HG02970 (cell line): Measurements from ENCODE around the gene NTNG2.

ENCODE experiments used
- ATAC-seq: cut with Tn5 transposase; IDR thresholded peaks from one replicate; pipeline ENCODE4 v1.9.1; 2021; ENCODE audit warnings: mild to moderate bottlenecking, moderate library complexity, moderate number of reproducible peaks; ENCODE audit not compliant: unreplicated experiment, low FRiP score

NTNG2 gene

GRCh38 chr9:132146039-132146438 is 15.8 kb upstream of the NTNG2 start:
- no peak for ATAC-seq

GRCh38 chr9:132146575-132146974 is 15.3 kb upstream of the NTNG2 start:
- ATAC-seq, result no peak

DNA sequence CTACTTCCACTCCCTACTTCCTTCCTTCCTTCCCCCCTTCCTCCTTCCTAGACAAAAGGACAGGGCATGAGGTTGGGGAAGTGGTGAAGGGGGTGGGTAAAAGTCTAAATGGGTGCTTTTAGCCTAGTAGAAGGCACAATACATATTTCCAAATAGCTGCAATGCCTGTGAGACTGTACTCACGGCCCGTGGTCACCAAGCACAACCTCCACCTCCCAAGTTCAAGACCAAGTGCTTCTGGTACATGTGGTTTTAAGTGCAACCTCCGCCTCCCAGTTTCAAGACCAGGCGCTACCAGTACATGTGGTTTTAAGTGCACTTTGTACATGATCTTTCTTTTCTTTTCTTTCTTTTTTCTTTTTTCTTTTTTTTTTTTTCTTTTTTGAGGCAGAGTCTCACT is 14.5 kb upstream of the NTNG2 start:
- no peak for ATAC-seq

GRCh38 chr9:132147839-132148238 is 14.0 kb upstream of the NTNG2 start:
- no peak for ATAC-seq

- no peak for ATAC-seq
Measured at GRCh38 chr9:132150256-132150655, 11.6 kb upstream of the NTNG2 start.

DNA sequence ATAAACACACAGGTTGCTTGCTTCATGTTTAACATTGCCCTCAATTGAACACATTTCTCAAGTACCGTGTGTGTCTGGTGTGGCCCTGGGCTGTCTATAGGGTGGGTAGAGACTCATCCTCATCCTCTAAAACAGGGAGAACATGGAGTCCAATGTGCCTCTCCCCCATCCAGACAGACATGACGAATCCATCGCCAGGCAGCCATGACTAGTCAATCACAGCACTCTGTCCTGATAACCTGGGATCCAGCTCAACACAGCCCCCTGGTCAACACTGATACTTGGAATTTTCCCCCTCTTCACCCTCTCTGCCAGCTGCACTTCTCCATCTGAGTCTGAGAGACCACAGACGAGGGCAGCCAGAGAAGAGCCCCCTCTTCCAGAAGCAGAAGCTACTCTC is 10.7 kb upstream of the NTNG2 start:
- no peak for ATAC-seq

- ATAC-seq, result no peak
Measured at GRCh38 chr9:132152231-132152630, 9.6 kb upstream of the NTNG2 start.

GRCh38 chr9:132154863-132155567 is 6.8 kb upstream of the NTNG2 start:
- no peak for ATAC-seq

DNA sequence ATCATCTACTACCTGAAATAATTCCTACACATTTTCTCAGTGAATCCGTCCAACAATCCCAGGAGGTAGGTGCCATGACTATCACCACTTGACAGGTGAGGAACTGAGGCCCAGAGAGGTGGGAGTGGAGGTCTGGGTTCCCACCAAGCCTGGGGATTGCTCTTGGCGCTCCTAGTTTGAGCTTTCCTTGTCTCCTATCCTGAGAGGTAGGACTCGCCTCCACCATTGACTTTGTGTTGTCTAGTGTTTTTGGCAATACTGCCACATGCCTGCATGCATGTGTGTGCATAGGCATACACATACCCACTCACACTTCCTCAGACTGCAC is 6.3 kb upstream of the NTNG2 start:
- ATAC-seq, result no peak

DNA sequence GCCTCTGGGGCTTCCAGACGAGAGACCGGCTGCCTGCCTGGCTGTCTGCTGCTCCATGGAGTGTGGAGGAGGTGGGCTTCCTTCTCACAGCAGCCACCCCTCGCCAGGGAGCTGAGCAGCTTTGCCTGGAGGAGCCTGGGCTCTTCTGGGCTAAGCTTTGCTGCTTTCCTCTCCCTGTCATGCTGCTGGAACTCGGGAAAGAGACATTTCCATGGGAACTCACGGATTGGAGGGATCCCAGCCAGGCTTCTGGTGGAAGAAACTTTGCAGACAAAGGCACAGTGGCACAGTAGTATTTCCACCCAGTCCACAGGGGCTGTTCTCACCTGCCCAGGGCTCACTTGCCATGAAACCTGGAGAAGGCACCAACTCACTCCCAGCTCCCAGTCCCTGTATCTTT is 5.6 kb upstream of the NTNG2 start:
- no peak for ATAC-seq

GRCh38 chr9:132157347-132158116 is 4.3 kb upstream of the NTNG2 start:
- no peak for ATAC-seq

DNA sequence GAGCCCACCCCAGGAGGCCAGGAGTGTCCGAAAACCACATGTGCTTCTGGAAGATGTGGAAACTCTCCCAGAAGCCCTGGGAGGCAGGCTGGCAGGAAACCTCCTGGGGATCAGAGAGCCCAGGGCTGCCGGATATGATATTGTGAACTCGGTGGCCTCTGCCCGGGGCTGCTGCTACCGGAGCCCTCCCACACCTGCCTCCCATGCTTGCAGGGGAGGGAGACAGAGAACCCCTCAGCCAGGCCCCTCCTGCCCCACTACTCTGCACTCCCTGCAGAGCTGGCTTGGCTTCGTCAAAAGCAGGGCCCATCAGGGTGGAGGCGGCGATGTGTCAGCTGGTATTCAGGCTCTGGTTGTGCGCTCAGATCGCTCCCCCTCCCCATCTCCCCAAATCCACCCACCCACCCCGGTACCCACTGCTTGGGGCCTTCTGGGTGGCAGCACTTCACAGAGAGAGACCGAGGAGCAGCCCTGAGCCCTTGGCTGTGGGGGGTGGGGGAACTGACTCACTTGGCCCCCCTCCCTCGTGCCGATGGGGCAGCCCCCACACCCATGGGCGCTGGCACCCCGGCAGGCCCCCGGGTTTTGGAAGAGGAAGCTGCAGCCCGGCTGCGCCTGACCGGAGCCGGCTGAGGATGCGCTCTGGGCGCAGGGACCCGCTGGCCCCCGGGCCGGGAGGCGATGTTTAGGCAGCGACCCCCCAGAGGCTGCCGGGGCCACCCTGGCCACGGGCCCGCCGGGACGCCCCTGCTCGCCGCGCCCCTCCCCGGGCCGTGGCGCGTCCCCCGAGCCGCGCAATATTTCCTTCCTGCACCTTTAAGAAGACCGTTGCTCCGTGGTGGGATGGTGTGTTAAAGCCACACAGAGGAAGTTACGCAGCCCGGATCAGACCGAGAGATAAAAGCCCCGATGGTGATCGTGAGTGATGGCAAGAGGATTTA is 786 bp upstream of the NTNG2 start:
- ATAC-seq, result no peak

GRCh38 chr9:132162764-132163456 is 1.1 kb downstream of the NTNG2 start:
- no peak for ATAC-seq

GRCh38 chr9:132163457-132163875 is 1.6 kb downstream of the NTNG2 start:
- no peak for ATAC-seq

DNA sequence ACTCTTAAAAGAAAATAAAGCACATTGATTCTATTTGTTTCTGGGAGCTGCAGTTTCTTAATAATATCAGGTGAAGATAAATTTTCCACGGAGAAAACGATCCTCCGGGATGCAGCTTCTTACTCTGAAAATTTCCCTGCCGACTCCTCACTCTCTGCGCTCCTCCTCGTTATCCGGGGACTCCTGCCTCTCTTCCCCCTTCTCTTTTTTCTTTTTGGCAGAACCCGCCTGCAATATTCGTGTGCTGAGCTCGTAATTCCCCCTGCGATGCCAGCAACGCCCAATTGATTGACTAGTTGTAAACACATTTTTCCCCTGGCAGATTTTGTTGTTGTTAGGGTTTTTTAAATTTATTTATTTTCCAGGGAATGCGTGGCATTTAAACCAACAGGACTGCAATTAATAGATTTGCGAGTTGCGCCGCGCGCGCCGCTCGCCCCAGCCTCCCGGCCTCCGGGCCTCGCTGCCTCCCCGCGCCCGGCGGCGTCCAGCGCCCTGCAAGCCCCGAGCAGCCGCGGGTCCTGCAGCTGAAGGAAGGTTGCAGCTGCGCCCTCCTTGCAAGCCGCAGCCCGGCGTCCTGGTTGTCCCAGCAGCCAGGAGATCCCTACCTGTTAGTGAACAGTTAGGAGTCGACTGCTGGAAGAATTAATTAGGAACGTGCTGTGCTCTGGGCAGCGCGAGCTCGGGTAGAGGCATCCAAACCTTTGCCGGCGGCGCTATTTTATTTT is 2.2 kb downstream of the NTNG2 start:
- no peak for ATAC-seq

DNA sequence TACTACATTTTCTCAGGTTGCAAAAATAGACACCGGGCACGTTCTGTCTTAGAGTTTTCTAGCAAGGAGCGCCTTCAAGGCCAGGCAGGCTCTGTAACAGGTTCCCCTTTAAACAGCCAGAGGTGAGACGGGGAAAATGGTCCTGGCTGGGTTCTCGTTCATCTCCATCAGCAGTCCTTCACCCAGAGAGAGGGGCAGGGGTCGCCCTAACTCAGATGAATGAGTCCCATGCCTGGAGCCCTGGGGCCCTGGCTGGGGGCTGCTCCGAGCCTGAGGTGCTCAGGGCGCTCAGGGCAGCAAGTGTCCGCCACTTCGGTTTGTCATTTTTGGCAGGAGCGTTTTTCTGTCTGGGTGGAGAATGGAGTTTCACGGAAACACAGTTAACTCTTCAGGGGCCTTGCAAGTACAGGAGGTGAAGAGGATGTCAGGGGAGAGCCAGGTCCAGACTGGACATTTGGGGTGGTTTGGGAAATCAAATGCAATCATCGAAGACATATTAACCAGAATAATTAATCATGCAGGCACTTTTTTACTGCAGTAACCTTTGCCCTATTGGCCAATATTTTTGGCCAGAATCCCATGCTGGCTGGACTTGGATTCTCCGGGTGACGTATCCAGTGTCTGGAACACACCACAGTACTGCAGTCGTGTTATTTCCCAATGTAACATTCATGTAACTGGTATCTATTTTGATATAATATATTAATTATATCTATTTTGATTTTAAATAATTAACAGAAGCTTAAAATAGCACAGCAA is 2.9 kb downstream of the NTNG2 start:
- no peak for ATAC-seq

- no peak for ATAC-seq
Measured at GRCh38 chr9:132166599-132166998, 4.7 kb downstream of the NTNG2 start.

- no peak for ATAC-seq
Measured at GRCh38 chr9:132167192-132167591, 5.3 kb downstream of the NTNG2 start.

DNA sequence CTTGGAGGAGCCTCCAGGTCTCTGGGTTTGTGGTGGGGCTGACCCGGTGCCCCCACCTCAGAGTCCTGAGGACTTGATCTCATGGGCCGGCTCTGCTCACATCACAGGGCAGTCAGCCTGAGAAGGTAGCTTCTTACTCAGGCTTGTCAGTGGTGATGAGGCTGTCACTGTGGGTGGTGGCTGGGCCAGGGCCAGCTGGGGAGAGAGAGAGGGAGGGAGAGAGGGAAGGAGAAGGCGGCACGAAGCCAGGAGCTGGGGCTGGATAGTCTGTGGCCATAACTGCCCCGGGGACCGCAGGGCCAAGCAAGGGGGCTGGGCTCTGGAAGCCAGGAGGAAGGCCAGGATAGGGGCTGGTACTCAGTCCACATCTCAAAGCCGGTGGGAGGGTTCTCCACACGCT is 6.5 kb downstream of the NTNG2 start:
- ATAC-seq, result no peak
